Measurements from ENCODE around the gene WDR89.
"Not testable (repeated sequence)": the region's sequence is repeated elsewhere in the genome, so short reads cannot be mapped to it uniquely, and the experiment has no call there.

Gene WDR89

DNA sequence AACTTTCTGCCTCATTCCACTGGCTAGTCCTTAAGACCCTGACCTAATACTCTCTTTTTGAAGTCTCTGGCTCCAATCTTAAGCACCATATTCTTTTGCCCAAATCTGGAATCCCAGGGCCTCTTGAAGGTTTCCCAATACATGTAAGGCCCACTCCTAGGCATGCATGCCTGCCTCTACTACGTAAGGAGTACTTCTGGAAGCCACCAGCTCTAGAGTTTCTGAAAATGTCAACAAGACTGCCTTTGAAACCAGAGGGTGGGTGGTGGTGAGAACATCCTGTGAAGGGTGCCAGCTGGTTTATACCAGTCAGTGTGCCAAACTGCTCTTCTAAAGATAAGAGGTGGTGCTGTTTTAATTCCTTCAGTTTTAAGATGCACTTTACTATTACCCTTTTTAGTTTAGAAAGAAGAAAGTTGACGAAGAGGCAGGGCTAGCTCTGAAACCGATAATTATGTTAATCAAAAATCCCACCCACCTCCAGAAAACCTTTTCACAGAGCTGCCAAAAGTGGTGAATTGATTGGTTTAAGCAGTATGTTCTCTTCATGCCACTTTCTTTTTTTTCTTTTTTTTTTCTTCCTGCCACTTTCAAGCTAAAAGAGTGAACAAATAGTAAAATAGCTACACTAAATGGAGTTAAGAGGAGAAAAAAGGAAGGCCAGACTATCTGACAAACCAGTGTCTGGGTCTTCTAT is 8.7 kb upstream of the WDR89 start:
- DNase-seq = no peak

DNA sequence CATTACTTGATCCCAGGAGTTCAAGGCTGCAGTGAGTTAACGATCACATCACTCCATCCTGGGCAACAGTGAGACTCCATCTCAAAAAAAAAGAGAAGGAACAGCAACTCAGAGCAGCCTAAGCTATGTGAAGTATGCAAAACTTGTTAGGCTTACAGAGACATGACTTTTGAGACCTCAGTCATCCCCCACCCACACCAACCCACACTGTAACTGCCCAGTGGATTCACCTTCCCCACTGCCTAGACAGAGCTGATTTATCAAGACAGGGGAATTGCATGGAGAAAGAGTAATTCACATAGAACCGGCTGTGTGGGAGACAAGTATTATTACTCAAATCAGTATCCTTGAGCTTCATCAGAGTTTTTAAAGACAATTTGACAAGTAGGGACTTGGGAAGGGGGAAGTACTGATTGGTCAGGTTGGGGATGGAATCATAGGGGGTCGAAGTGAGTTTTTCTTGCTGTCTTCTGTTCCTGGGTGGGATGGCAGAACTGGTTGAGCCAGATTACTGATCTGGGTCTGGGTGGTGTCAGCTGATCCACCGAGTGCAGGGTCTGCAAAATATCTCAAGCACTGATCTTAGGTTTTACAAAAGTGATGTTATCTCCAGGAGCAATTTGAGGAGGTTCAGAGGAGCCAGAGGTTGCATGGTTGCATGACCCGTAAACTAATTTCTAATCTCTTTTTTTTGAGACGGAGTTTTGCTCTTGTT is 6.2 kb upstream of the WDR89 start:
- no peak for DNase-seq

DNA sequence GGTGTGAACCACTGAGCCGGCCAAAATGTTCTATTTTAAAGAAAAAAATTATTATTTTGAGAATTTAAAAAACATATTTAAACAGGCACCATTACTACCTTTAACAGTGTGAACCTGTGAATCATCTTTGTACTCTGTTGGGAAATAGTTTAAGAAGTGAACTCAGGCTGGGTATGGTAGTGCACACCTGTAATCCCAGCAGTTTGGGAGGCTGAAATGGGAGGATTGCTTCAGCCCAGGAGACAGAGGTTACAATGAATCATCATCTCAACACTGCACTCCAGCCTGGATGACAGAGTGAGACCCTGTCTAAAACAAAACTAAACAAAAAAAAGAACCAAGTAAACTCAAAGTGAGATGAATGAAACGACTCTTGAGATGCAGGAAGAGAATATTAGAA is 3.1 kb upstream of the WDR89 start:
- DNase-seq = no peak

DNA sequence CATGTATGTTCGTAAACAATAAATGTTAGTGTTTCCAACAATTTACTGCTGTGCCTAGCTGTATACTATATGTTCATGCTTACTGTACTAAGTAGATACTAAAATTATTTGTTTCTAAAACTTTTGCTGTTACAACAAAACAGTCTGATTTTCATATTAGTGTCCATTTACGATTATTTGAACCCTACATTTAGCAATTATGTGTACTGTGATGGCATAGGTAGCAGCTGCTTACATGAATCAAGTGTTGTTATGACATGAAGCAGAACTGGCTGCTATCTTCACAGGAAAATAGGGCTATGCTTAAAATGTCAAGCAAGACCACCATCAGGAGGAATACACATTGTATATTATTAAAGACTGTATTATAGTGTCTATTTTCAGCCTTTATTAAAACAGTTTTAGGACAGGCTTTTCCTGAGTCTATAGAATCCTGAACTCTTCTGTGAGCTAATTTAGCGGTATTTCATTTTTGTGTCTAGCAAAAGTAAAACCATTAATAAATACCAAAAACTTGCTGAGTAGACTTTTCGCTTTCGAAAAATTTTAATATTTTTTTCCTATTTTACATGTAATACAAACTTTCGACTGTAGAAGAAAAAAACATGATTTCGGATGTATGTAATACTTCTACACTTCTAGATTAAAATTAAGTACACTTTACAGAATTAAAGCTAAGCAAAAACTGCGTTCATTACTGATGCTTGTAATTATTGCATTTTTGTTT is 1.1 kb upstream of the WDR89 start:
- DNase-seq = no peak

DNA sequence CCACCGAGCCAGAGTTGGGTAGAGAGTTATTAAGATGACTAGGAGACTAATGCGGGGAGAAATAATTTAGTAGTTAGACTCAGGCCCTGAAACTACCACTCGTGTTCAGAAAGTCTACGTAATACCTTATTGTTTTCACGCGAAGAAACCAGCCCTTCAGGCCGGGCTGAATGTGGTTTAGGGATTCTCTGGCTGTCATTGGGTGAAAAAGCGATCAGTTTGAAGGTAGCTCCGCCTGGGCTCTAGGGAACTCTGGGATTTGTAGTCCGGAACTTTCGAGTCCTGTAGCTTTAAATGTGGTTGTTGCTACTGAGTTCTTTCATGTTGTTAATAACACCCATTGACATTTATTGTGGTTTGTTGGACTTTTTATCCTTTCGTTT is 549 bp upstream of the WDR89 start:
- DNase-seq = peak; percentile 87 to 92

DNA sequence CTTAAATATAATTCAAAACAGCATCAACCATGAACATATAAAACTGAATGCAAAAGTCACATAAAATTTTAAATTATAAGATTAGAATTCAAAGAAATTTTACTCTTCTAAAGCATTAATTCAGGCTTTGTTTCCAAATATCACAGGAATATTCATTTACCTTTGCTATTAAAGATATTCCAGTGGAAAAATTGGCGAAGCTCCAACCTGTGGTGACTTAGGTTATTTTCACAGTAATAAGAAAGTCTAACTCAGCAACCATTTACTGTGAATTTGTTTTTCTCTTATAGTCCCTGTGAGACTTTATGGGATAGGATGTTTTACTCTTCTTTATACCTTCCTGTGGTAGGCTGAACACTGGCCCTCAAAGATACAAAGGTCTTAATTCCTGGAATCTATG is 3.2 kb downstream of the WDR89 start:
- no peak for DNase-seq

DNA sequence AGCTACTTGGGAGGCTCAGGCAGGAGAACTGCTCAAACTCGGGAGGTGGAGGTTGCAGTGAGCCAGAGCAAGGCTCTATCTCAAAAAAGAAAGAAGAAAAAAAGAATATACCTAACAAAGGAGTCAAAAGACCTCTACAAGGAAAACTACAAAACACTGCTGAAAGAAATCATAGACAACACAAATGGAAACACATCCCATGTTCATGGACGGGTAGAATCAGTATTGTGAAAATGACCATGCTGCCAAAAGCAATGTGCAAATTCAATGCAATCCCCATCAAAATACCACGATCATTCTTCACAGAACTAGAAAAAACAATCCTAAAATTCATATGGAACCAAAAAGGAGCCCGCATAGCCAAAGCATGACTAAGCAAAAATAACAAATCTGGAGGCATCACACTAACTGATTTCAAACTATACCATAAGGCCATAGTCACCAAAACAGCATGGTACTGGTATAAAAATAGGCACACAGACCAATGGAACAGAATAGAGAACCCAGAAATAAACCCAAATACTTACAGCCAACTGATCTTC is 5.5 kb downstream of the WDR89 start:
- not testable (repeated sequence) for DNase-seq

DNA sequence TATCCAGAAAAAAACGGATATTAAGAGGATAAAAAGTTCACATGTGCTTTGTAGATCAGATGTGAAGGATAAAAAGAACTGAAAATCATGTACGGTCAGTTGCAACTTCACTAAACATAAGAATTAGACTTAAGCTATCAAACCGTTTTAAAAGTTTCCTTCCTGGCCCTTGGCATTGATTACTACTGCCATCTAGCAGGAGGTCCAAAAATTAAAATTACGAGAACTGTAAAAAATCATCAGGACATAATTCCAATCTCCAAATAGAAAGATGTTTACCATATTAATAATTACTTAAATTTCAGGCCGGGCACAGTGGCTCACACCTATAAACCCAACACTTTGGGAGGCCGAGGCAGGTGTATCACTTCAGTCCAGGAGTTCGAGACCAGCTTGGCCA is 7.9 kb downstream of the WDR89 start:
- no peak for DNase-seq

DNA sequence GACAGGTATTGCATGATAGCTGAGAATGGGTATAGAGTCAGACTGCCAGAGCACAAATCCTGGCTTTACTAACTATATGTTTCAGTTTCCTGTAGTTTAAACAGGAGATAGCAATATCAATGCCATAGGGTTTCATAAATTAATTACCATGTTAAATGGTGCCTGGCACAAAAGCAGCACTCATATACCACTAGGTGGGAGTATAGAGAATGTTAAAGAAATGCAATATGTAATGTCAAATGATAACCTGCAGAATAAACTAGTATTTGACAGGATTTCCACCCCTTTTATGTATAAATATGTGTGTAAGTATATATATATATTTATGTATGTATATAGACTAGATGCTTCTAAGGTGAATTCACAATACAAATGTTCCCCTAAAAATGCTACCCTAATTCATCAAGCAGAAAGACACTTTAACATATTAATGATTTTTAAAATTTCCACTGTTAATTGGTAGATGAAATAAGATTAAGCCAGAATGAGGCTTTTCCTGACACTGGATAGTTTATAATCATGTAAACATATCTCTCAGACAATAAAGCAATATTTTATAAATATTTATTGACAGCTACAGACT is 8.6 kb downstream of the WDR89 start:
- DNase-seq = no peak

DNA sequence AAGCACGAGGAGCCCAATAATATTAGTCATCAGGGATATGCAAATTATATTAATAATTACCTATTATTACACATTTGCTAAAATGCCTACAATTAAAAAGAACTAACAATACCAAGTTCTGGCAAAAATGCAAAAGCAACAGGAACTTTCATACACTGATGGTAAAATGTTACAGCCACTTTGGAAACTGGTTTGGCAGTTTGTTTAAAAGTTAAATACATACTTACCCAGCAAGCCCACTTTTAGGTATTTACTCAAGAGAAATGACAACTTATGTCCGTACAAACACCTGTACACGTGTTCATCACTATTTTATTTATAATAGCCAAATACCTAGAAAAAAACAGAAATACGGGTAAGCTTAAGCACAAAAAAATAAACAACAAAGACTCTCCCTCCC is 17.0 kb downstream of the WDR89 start:
- DNase-seq = no peak

DNA sequence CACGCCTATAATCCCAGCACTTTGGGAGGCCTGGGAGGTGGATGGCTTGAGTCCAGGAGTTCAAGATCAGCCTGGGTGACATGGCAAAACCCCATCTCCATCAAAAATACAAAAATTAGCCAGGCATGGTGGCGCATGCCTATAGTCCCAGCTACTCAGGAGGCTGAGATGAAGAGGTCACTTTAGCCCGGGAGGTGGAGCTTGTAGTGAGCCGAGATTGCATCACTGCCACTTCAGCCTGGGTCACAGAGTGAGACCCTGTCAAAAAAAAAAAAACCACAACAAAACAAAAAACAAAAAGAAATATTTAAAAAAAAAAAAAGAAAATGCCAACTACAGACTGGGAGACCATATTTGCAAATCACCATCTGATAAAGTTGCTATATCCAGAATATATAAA is 17.5 kb downstream of the WDR89 start:
- no peak for DNase-seq

DNA sequence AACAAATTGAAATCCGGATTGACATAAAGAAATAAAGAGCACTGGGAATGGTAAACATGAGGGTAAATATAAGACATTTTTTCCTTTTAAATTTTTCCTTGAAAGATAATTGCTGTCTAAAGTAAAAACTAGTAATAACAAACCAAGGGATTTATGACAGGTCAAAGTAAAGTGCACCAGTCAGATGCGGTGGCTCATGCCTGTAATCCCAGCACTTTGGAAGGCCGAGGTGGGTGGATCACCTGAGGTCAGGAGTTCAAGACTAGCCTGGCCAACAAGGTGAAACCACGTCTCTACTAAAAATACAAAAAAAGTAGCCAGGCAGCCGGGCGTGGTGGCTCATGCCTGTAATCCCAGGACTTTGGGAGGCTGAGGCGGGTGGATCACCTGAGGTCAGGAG is 19.7 kb downstream of the WDR89 start:
- not testable (repeated sequence) for DNase-seq

DNA sequence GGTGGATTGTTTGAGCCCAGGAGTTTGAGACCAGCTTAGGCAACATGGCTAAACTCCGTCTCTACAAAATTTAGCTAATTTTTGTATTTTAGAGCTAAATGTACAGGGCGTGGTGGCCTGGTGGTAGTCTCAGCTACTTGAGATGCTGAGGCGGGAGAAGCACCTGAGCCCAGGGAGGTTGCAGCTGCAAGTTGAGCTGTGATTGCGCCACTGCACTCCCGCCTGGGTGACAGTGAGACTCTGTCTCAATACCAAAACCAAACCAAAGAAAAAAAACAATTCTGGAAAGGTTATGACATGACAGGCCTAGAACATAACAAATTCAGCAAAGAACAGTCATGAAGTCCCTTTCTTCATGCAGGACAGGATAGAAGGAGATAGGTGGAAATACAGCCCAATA is 25.7 kb downstream of the WDR89 start:
- no peak for DNase-seq

DNA sequence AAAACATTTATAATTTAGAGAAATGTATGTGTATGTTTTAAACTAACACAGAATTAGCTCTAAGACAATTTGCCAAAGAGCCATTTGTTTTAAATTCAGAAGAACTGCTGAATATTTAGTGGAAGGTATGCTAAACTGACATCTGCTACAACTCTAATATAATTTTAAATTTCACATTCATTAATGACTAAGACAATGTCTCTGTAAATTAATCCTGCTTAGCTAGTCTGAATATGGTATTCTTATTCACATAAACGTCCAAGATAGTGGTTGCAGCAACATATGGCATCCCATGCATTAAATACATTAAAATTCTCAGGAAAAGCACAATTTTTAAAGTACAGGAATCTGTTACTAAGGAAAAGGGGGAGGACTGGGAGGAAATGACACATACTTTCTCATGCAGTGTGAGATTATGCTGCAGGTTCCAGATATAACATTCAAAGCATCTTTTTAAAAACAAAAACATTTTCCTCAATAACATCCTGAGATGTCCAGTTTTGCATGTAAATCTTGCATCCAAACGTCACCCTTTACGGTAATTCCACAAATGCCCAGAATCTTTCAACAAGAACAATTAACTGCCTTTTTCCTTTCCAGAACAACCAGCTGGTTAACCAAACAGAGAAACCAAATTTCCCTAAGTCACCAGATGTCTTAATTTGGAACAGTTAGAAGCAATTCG is 26.9 kb downstream of the WDR89 start:
- DNase-seq = no peak

DNA sequence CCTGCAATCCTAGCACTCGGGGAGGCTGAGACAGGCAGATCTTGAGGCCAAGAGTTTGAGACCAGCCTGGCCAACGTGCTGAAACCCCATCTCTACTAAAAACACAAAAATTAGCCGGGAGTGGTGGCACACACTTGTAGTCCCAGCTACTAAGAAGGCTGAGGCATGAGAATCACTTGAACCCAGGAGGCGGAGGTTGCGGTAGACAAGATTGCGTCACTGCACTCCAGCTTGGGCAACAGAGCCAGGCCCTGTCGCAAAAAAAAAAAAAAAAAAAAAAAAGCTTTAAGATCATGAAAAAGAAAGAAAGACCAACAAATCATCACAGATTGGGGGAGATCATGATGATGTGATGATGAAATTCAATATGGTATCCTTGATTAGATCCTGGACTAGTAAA is 30.6 kb downstream of the WDR89 start:
- no peak for DNase-seq

DNA sequence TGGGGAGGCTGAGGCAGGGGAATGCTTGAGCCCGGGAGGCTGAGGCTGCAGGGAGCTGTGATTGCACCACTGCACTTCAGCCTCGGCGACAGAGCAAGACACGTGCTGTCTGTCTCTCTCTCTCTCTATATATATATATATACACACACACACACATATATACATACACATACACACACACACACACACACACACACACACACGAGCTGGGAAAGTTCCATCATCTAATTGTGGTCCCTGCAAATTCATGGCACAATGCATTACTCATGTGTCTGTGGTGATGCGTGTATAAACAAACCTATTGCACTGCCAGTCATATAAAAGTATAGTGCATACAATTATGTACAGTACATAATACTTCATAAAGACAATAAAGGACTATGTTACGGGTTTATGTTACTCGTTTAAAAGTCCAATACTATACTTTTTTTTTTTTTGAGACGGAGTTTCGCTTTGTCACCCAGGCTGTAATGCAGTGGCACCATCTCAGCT is 36.6 kb downstream of the WDR89 start:
- no peak for DNase-seq

DNA sequence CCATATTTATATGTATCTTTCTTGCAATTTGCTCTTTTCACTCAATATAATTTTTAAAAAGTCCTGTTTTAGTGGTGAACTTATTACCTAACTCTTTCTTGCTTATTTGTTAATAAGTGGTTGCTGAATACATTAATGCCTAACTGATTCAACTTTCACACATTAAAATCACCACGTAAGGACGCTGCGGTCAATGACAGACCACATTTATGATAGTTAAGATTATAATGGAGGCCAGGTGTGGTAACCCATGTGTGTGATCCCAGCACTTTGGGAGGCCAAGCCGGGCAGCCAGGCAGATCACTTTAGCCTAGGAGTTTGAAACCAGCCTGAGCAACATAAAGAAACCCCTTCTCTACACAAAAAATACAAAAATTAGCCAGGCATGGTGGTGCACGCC is 37.0 kb downstream of the WDR89 start:
- no peak for DNase-seq

DNA sequence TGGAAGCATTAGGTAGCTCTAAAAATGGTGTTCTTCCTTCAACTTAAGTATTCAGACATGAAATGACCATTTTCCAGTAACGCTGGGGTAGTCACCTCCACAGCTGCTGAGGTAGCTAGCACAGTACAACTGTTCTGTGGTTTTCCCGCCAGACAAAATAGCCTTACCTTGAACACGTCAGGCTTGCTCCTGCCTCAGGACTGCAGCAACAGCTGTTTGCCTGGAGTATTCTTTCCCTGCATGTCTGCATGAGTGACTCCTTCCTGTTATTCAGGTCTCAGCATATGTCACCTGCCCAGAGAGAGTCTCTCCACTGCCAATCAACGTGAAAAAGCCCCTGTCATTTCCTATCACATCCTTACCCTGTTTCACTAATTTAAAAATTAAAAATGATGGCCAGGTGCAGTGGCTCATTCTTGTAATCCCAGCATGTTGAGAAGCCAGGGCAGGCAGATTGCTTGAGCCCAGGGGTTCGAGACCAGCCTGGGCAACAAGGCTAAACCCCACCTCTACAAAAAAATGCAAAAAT is 37.9 kb downstream of the WDR89 start:
- peak; percentile 1 to 5 for DNase-seq

DNA sequence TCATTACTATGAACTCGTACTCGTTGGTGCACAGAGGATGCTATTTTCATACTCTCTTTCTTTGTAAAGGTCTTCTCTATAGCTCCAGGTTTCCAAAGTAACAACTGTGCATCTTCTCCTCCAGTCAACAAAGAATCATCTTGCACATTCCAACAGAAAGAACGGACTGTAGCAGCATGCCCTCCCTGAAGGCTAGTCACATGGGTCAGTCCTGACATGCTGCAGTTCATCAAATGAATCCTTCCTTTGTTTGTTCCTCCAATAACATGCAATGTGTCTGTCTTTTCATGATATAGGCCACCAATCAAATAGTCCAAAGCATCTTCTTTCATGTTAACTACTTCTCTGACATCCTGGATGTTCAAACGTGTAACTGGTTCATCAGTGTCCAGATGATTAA is 42.9 kb downstream of the WDR89 start:
- DNase-seq = no peak

DNA sequence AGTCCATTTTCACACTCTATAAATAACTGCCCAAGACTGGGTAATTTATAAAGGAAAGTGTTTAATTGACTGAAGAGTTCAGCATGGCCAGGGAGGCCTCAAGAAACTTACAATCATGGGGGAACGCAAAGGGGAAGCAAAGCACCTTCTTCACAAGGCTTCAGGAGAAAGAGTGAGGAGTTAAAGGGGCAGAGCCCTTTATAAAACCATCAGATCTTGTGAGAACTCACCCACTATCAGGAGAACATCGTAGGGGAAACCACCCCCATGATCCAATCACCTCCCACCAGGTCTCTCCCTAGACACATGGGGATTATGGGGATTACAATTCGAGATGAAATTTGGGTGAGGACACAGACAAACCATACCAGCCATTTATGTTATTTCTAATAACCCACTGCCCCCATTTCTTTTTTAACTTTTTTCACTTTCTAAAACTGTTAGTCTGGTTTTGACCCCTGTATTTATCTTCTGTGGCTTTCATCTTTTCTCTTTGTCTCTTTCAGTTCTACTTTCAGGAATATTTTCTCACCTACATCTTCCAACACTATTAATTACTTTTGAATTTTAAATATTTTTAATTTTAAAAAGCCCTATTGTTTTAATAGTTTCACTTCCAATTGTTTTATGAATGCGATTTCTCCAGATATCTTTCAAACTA is 44.5 kb downstream of the WDR89 start:
- DNase-seq = no peak

DNA sequence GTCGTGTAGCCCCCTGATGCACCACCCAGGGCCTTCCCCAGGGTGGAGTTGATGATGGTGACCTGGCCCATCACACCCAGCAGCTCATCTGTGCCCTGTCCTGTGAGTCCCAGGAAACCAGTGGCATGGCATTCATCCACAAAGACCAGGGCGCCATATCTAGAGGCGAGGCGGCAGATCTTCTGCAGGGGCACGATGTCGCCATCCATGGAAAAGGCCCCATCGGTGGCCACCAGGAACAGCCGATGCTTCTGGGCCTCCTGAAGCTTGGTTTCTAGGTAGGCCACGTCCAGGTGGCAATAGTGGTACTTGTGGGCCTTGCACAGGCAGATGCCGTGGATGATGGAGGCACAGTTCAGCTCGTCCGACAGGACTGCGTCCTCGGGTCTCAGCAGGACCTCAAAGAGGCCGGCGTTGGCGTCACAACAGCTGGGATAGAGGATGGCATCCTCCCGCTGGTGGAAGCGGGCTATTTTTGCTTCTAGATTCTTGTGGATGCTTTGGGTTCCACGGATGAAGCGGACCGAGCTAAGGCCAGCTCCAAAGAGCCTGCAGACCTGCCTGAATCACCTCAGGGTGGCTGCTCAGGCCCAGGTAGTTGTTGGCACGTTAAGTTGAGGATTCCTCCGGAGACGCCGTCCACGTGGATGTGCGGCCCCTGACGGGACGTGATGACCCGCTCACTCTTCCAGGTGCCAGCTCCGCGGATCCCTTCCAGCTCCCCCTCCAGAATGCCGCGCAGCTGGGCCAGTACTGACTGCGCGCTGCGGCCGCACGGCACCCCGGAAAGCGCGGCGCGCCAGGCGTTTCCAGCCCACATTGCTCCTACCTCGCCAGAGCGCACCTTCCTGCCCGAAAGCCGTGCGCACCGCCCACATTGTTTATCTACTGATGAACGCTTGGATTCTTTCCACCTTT is 47.0 kb downstream of the WDR89 start:
- no peak for DNase-seq

Measured in SHP77 (cell line).